Neuronal stem cell (in vitro differentiated cells): Measurements from ENCODE around the gene RTEL1.
A peak's percentile ranks its signal among the peaks of the same experiment; 100 is the strongest.

Experiments used
- DNase-seq: peaks from one replicate; pipeline ENCODE4 v3.0.0-alpha.2; 2013; ENCODE audit warnings: low spot score
- H2AFZ ChIP-seq: one replicate; pipeline ENCODE4 v1.6.1; 2013; ENCODE audit warnings: mild to moderate bottlenecking, low read length, inconsistent platforms
- H2AK5ac ChIP-seq: 2 replicates; pipeline ENCODE4 v1.6.1; 2013; ENCODE audit warnings: low read depth, mild to moderate bottlenecking, inconsistent platforms, low read length, moderate library complexity, mixed read lengths
- H2BK120ac ChIP-seq: 2 replicates; pipeline ENCODE4 v1.6.1; 2013; ENCODE audit warnings: low read depth, mild to moderate bottlenecking, inconsistent platforms, low read length, moderate library complexity, mixed read lengths
- H2BK12ac ChIP-seq: one replicate; pipeline ENCODE4 v1.6.1; 2013; ENCODE audit warnings: low read length, inconsistent platforms
- H2BK15ac ChIP-seq: 2 replicates; pipeline ENCODE4 v1.6.1; 2013; ENCODE audit warnings: mild to moderate bottlenecking, low read length, inconsistent platforms, mixed read lengths
- H2BK5ac ChIP-seq: one replicate; pipeline ENCODE4 v1.6.1; 2013; ENCODE audit warnings: inconsistent platforms, mild to moderate bottlenecking, low read length, moderate library complexity
- H3K14ac ChIP-seq: one replicate; pipeline ENCODE4 v1.6.1; 2013; ENCODE audit warnings: low read length, inconsistent platforms
- H3K18ac ChIP-seq: 2 replicates; pipeline ENCODE4 v1.6.1; 2013; ENCODE audit warnings: low read length, inconsistent platforms
- H3K23ac ChIP-seq: 2 replicates; pipeline ENCODE4 v1.6.1; 2013; ENCODE audit warnings: low read depth, mild to moderate bottlenecking, mixed read lengths, low read length, inconsistent platforms; ENCODE audit not compliant: poor library complexity
- H3K27ac ChIP-seq: replicated peaks from 3 replicates; pipeline ENCODE4 v1.5.1; 2013; ENCODE audit warnings: low read length, inconsistent platforms
- H3K27me3 ChIP-seq, 3 experiments: 2 replicates each; pipeline ENCODE4 v1.6.1; 2013; ENCODE audit warnings: low read length in 3 of 3, mild to moderate bottlenecking in 2 of 3, inconsistent platforms in 1 of 3, low read depth in 1 of 3, mixed read lengths in 1 of 3, moderate library complexity in 1 of 3; ENCODE audit not compliant: control insufficient read depth in 3 of 3, insufficient read depth in 3 of 3
- H3K36me3 ChIP-seq, 2 donors: replicated peaks in 1 of 2; 2 replicates each; pipeline ENCODE4 v1.6.1; 2013; ENCODE audit warnings: low read length in 2 of 2; ENCODE audit not compliant: control insufficient read depth in 2 of 2, insufficient read depth in 2 of 2
- H3K4ac ChIP-seq: 2 replicates; pipeline ENCODE4 v1.6.1; 2013; ENCODE audit warnings: inconsistent platforms, mild to moderate bottlenecking, low read length, moderate library complexity
- H3K4me1 ChIP-seq, 2 donors: 1 replicate in 1 of 2; 2 replicates in 1 of 2; pipeline ENCODE4 v1.6.1; 2013; ENCODE audit warnings: low read length in 2 of 2, low read depth in 1 of 2; ENCODE audit not compliant: control insufficient read depth in 2 of 2, insufficient read depth in 1 of 2
- H3K4me2 ChIP-seq: one replicate; pipeline ENCODE4 v1.6.1; 2013; ENCODE audit warnings: mild to moderate bottlenecking, low read length, inconsistent platforms; ENCODE audit not compliant: insufficient read depth, poor library complexity, severe bottlenecking
- H3K4me3 ChIP-seq, 2 donors: 2 replicates each; pipeline ENCODE4 v1.5.1; 2013; ENCODE audit warnings: low read length in 2 of 2, mild to moderate bottlenecking in 2 of 2, inconsistent platforms in 1 of 2, moderate library complexity in 1 of 2
- H3K79me1 ChIP-seq: one replicate; pipeline ENCODE4 v1.6.1; 2013; ENCODE audit warnings: low read depth, mild to moderate bottlenecking, inconsistent platforms, low read length, moderate library complexity
- H3K9ac ChIP-seq: one replicate; pipeline ENCODE4 v1.6.1; 2013; ENCODE audit warnings: mild to moderate bottlenecking, low read depth, low read length, inconsistent platforms; ENCODE audit not compliant: poor library complexity
- H3K9me3 ChIP-seq, 2 donors: replicated peaks in 1 of 2; 2 replicates each; pipeline versions ENCODE3 to v1.6.1; 2013; ENCODE audit warnings: low read length in 2 of 2, mild to moderate bottlenecking in 2 of 2, inconsistent platforms in 1 of 2, low read depth in 1 of 2, mixed read lengths in 1 of 2, moderate library complexity in 1 of 2; ENCODE audit not compliant: control insufficient read depth in 2 of 2, insufficient read depth in 1 of 2
- H4K8ac ChIP-seq: one replicate; pipeline ENCODE4 v1.6.1; 2013; ENCODE audit warnings: low read depth, mild to moderate bottlenecking, inconsistent platforms, low read length, moderate library complexity
- H4K91ac ChIP-seq: one replicate; pipeline ENCODE4 v1.6.1; 2013; ENCODE audit warnings: low read length, low read depth, mild to moderate bottlenecking, inconsistent platforms; ENCODE audit not compliant: poor library complexity
- WGBS, 2 donors: extraction: QIAGEN DNeasy Blood & Tissue Kit; methylation state at CpG; one replicate each; pipeline ENCODE4 v1.1.7; 2013; ENCODE audit warnings: missing lambda C conversion rate in 2 of 2, mixed read lengths in 1 of 2; ENCODE audit not compliant: insufficient read length in 2 of 2, insufficient replicate concordance in 1 of 2; ENCODE audit errors: extremely low coverage in 2 of 2; 5-methylcytosine and 5-hydroxymethylcytosine counted together

The RTEL1 gene

GRCh38 chr20:63703976-63704748, 46.0 kb downstream of the RTEL1 start:
- Histone ChIP-seq H2AFZ (no peak overlapping the region), H3K36me3 (peaks cover 30 to 42% of the 10 kb centered on the region in 2 donors), H3K27me3 (no peaks in the 10 kb centered on the region), H2BK120ac (no peak overlapping the region), H3K14ac (no peak overlapping the region), H3K18ac (no peak overlapping the region), H3K4me2 (no peak overlapping the region), H3K9me3 (no peaks in the 10 kb centered on the region), H3K9ac (peak overlapping the region; percentile 44), H4K91ac (no peak overlapping the region), H3K27ac (no peak overlapping the region), H3K79me1 (peaks cover 27% of the 10 kb centered on the region), H2BK15ac (no peak overlapping the region), H2BK5ac (peak overlapping the region; percentile 24), H3K4me1 (peaks cover 13 to 19% of the 10 kb centered on the region in 2 donors), H3K4me3 (no peak overlapping the region), H4K8ac (no peak overlapping the region), H2AK5ac (no peak overlapping the region), H3K23ac (peak overlapping the region; percentile 65), H2BK12ac (no peak overlapping the region), H3K4ac (no peak overlapping the region)
- no CpG with 5 or more reads among the region's 11 CpGs for WGBS, 2 donors
- DNase-seq, result no peak

- H2BK12ac ChIP-seq, result no peak overlapping the region
- no peaks in the 10 kb centered on the region for H3K27me3 ChIP-seq
- H2BK120ac ChIP-seq, result no peak overlapping the region
- peaks cover 13 to 14% of the 10 kb centered on the region in 2 donors for H3K4me1 ChIP-seq
- no peak overlapping the region for H2AFZ ChIP-seq
- H4K8ac ChIP-seq, result no peak overlapping the region
- peaks cover 33 to 48% of the 10 kb centered on the region in 2 donors for H3K36me3 ChIP-seq
- DNase-seq, result no peak
- no peak overlapping the region for H3K9ac ChIP-seq
- H3K23ac ChIP-seq, result no peak overlapping the region
- WGBS, 2 donors, result no CpG with 5 or more reads among the region's 6 CpGs
- H3K4ac ChIP-seq, result no peak overlapping the region
- no peak overlapping the region for H2BK5ac ChIP-seq
- peaks cover 27% of the 10 kb centered on the region for H3K79me1 ChIP-seq
- no peak overlapping the region for H2BK15ac ChIP-seq
- H3K18ac ChIP-seq, result no peak overlapping the region
- H3K4me2 ChIP-seq, result no peak overlapping the region
- H3K14ac ChIP-seq, result no peak overlapping the region
- H3K9me3 ChIP-seq, result no peaks in the 10 kb centered on the region
- H3K27ac ChIP-seq, result no peak overlapping the region
- no peak overlapping the region for H4K91ac ChIP-seq
- H2AK5ac ChIP-seq, result no peak overlapping the region
- no peak overlapping the region for H3K4me3 ChIP-seq
Observed at GRCh38 chr20:63704749-63705117, 46.6 kb downstream of the RTEL1 start.

GRCh38 chr20:63705232-63706026, 47.3 kb downstream of the RTEL1 start:
- peaks cover 27% of the 10 kb centered on the region for H3K79me1 ChIP-seq
- no peak overlapping the region for H2BK5ac ChIP-seq
- H3K4me2 ChIP-seq, result no peak overlapping the region
- no peak overlapping the region for H3K14ac ChIP-seq
- H3K9me3 ChIP-seq, result no peaks in the 10 kb centered on the region
- H2AFZ ChIP-seq, result no peak overlapping the region
- no peak overlapping the region for H4K8ac ChIP-seq
- H3K9ac ChIP-seq, result no peak overlapping the region
- H3K4me1 ChIP-seq, result peaks cover 12 to 13% of the 10 kb centered on the region in 2 donors
- no peak overlapping the region for H2BK15ac ChIP-seq
- H2BK120ac ChIP-seq, result no peak overlapping the region
- no peak for DNase-seq
- no peak overlapping the region for H3K27ac ChIP-seq
- H2BK12ac ChIP-seq, result no peak overlapping the region
- WGBS, 2 donors, result no CpG with 5 or more reads among the region's 8 CpGs
- H3K23ac ChIP-seq, result no peak overlapping the region
- H3K27me3 ChIP-seq, result no peaks in the 10 kb centered on the region
- no peak overlapping the region for H4K91ac ChIP-seq
- no peak overlapping the region for H2AK5ac ChIP-seq
- H3K4me3 ChIP-seq, result peak overlapping the region in 1 of 2 donors; percentile 91
- no peak overlapping the region for H3K18ac ChIP-seq
- H3K36me3 ChIP-seq, result peaks cover 33 to 53% of the 10 kb centered on the region in 2 donors
- no peak overlapping the region for H3K4ac ChIP-seq

GRCh38 chr20:63706027-63706695, 48.0 kb downstream of the RTEL1 start:
- H3K79me1 ChIP-seq, result peaks cover 28% of the 10 kb centered on the region
- no peak overlapping the region for H2BK5ac ChIP-seq
- no CpG with 5 or more reads among the region's 12 CpGs for WGBS, 2 donors
- no peak overlapping the region for H4K8ac ChIP-seq
- peak overlapping the region in 1 of 2 donors; percentile 91 for H3K4me3 ChIP-seq
- H3K27ac ChIP-seq, result no peak overlapping the region
- no peak overlapping the region for H3K23ac ChIP-seq
- H3K9ac ChIP-seq, result no peak overlapping the region
- no peak overlapping the region for H2BK120ac ChIP-seq
- no peaks in the 10 kb centered on the region for H3K27me3 ChIP-seq
- H2BK12ac ChIP-seq, result no peak overlapping the region
- H3K4me1 ChIP-seq, result peaks cover 12 to 13% of the 10 kb centered on the region in 2 donors
- H3K18ac ChIP-seq, result no peak overlapping the region
- DNase-seq, result no peak
- no peak overlapping the region for H2AK5ac ChIP-seq
- H3K36me3 ChIP-seq, result peaks cover 35 to 60% of the 10 kb centered on the region in 2 donors
- no peak overlapping the region for H2BK15ac ChIP-seq
- no peak overlapping the region for H3K4me2 ChIP-seq
- H4K91ac ChIP-seq, result no peak overlapping the region
- H2AFZ ChIP-seq, result no peak overlapping the region
- no peak overlapping the region for H3K14ac ChIP-seq
- H3K4ac ChIP-seq, result no peak overlapping the region
- H3K9me3 ChIP-seq, result no peaks in the 10 kb centered on the region
